ENCODE results near the gene FAM228B.

DNA sequence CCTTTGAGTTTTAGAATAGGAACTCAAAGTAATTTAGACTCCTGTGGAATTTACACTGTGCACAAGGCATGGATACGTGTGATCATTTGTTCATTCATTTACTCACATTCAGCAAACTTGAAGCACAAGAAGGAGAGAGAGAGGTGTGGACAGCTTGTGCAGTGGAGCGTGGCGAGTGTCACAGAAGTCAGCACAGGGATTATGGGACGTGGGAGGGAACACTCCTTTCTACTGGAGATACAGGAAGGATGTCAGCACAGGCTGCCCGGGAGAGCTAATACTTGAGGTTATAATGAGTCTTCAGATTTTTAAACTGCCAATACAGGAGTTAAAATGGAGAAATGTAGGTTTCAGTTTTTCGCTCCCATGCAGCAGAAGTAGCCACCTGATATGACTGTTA lies 58.6 kb downstream of the FAM228B start:
- TF ChIP-seq SUZ12 (IDR thresholded peaks at IDR 0.05; ENCODE audit: extremely low read depth, insufficient read depth, insufficient read length) (no peak), YY1 (IDR thresholded peaks at IDR 0.05; ENCODE audit: insufficient read depth, insufficient read length) (no peak), ZNF274 (IDR thresholded peaks at IDR 0.05; ENCODE audit: low read depth, low read length) (no peak)

Measured in NT2/D1 (cell line).